HG02852 (cell line): ENCODE results near the gene SFXN5.

Source experiments
- ATAC-seq: cut with Tn5 transposase; IDR thresholded peaks from one replicate; pipeline ENCODE4 v1.9.1; 2021; ENCODE audit warnings: mild to moderate bottlenecking, moderate library complexity; ENCODE audit not compliant: unreplicated experiment

SFXN5 gene

DNA sequence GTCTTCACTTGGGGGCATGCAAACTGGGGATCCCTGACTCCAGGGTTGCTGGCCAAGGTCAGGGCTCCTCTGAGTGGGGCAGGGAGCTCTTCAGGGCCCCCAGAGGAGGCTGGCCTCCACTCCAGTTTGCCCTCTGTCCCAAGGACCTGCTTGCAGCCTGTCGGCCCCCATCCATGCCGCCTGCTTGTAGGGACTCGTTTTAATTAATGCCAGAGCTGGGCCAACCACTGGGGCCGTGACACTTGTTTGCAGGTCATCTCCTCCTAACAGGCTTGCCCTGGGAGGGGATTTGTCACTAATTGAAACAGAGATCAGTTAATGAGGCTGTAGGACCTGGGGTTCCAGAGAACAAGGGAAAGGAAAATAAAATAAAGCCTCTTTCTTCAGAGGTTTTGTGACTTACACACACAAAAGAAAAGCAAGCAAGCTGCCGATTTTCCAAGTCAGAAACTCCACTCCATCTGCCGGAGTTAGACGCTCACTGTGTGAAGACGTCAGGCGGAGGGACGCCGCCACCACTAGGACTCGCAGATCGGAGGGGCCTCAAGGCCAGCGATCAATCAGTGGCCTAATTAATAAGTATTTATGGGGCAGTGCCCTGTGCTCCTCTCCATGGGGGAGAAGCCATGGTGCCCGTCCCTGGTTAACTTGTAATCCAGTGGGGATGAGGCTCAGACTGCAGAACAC is 75.9 kb downstream of the SFXN5 start:
- ATAC-seq = no peak

DNA sequence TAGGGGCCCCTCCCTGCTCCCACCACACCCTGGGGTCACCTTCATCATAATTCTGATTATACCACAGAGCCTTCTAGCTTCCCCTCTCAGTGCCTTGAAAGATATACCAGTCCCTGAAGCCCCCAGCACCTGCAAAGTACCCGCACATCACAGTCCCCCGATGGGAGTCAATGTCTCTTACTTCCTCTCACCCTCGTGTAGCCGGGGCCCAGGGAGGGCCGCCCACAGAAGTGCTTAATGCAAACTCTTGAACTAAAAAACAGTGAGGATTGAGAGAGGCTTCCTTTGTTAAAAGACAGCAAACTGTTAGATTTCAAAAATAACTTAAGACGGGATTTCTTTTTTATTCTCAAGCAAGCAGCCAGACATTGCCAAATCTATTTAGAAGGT is 76.5 kb downstream of the SFXN5 start:
- ATAC-seq = no peak

DNA sequence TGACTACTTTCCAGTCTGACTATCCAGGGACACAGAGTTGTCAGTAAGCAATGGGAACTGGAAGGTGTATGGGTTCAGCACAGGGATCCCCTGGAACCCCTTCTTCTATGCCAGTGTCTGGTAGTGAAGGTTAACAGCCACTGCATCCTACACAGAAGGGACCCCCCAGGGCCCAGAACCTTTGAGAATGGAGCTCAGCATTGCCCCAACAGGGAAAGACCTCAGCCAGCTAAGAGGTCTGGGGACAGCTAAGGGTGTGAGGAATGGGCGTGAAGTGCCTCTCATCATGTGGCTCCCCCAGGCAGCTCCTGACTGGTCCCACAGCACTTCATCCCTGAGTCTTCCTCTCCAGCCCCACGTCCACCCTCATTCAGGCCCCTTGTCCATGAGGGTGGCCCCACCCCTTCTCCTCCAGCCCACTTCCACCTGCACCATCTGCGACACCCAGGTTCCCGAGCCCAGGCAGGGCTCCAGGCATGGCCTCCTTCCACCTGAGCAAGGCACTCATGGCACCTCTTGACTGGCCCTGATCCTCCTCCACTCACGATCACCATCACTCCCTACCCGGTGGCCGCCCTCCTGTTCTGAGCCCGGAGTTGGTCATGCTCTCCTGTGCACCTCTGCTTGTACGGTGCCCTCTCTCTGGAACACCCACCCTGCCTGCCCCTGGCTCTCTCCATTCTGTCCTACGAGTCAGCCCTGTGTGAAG is 77.1 kb downstream of the SFXN5 start:
- ATAC-seq = no peak

DNA sequence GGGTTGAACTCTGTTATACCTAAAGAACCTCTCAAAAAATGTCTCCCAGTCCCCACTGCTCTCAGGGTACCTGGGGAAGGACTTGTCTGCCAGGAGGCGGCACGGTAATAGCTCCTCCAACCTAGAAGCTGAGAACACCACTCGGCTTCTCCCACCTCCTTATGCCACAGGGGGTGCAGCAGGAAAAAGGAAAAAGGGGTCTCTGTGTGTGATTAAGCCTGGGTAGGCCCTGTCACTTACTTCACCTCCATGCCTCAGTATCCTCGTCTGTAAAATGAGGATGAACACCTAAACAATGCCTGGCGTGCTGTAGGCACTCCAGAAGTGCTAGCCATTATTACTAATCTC is 77.6 kb downstream of the SFXN5 start:
- ATAC-seq = no peak

DNA sequence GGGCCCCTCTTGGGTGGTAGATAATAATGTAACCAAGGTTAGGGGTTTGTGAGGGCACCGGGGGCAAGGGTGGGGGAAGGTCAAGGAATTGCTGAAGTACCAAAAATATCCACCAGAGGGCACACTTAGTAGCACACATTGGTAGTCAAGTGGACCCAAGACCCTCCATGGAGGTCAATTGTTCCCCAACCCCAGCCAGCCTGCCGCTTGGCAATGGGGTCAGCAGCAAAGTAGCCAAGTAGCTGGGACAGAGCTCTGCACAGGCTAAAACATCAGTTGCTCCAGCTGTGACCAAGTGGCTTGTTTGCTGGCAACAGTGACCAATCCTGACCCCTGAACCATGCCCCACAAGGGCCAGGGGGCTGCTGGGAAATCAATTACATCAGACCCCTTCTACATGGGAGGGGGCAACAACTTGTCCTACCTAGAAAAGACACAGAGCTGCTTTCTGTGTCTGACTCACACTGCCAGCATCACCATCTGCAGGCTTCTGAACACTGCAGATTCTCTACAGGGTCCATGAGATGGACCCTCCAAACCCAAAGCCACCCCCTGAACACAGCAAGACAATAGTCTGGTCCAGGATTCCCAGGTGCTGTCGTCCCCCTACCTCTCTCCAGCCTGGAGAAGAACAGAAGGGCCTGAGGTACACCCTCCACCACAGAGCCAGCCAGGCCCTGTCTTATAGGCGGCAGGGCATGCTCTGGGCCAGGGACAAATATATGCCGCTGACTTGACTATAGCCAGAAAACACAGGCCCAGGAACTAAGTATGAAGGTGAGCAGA is 78.2 kb downstream of the SFXN5 start:
- ATAC-seq = no peak

DNA sequence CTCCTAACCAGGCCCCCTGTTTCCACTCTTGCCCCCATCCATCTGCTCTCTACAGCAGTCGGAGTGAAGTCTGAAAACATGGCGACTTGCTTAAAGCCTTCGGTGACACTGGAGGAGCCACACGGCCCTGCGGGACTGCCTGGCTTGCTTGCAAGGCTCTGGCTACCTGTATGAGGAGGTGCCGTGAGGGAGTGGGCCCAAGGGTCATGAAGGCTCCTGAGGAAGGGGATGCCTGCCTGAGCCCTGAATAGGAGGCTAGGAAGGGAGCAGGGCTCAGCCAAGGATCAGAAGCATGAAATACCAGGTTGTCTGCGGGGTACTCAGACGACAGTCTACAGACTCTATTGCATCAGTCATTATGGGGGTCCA is 78.8 kb downstream of the SFXN5 start:
- ATAC-seq = no peak

DNA sequence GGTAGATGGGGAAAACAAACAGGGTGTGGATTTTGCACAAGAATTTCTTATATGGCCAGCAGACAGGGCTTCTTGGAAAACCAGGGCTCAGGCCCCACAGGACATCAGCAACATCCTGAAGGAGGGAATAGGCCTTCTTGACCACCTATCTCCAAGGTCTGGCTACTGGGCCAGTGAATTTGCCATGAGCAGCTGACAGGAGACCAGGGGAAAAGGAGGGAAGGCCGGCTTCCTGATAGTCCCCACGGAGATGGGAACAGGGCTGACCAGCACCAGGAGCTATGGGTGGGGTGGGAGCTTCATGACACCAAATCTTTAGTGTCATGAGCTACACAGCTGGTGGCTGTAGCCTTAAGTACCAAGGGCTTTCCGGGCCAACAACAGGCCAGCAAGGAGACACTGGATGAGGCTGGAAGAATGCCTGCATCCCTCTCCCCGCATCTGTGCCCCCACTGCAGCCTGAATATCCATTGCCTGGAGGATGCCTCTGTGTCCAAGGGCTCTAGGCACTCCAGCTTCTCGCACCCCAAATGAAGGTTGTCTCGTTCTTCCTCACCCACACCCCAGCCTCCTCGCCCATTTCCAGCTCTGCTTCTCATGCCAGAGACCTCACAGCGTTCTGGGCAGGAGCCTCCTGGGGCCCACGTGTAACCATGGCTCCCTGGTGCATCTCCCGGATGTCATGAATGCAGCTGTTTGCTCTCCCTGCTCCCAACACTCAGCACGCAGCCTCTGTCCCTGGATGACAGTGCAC is 79.4 kb downstream of the SFXN5 start:
- ATAC-seq = no peak

DNA sequence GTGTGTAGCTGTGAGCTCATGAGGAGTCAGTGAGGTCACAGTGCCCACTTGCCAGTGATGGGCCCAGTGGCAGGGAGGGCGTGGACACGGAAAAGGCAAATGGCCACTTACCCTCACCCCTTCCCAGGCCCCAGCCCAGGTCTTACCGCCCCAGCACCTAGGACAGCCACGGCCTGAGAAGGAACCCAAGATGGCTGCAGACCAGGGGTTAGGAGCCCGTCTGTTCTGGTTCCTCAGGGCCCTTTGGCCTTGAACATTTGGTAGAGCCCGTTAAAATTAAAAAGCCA is 80.1 kb downstream of the SFXN5 start:
- ATAC-seq = no peak

DNA sequence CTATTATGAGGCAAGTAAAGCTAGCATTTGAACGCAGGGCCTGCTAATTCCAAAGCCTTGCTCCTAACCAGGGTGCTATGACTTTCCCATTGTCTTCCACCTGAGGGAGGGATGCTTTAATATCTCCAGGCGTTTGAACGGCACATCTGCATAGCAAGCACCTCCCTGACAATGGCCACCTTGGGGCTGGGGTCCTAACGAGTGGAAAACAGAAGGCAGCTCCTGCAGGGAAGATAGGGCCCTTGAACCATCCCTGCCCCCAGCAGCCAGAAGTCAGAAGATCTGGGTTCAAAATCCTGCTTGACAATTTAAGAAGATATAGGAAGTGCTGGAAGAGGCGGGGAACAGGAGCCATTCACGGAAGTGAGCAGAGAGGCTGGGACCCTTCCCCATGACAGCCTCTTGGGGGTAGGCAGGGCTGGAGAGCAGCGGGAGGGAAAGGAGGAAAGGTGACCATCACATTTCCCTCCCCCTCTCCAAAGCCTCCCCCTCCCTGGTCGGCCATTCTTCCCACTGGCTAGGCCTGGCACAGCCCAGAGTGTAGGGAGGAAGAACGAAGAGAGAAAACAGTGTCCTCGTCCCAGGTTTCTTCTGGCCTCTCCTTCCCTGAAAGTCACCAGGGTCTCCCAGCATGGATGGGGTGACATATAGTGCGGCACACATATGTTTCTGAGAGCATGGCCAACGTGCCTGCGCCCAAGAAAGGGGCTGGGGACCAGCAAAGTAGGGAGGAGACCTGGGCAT is 80.6 kb downstream of the SFXN5 start:
- no peak for ATAC-seq

DNA sequence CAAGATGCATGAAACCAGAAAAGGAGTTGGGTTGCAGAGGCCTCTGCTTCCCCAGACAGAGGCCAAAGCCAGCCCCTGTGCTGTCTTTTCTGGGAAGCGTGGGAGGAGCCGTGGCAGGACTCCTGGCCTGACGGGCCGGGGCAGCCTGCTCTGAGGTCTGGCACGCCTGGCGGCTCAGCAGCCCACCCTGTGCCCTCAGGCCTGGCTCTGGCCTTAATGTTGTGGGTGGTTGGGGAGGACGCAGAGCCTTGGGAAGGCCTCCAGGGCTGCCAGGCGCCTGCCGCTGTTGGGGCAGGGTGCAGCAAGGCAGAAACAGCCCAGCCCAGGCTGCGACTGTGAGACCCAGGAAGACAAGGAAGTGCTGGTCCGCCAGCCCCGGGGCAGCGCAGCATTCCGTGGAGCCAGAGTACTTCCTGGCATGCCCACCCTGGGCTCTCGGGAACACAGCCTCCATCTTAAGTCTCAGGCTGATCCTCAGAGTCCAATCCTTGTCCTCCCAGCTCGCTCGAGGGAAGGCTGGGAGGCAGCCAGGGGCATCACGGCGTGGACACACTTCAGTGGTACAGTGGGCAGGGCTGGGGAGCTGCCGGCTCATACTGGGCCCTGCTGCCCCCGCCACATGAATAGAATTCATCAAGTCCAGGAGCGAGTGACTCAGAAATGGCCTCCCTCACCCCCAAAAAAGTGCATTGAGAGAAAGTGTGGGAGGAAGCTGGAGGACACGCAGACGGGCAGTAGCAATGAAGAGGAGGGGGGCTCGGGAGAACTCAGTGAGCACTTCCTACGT is 81.5 kb downstream of the SFXN5 start:
- no peak for ATAC-seq

DNA sequence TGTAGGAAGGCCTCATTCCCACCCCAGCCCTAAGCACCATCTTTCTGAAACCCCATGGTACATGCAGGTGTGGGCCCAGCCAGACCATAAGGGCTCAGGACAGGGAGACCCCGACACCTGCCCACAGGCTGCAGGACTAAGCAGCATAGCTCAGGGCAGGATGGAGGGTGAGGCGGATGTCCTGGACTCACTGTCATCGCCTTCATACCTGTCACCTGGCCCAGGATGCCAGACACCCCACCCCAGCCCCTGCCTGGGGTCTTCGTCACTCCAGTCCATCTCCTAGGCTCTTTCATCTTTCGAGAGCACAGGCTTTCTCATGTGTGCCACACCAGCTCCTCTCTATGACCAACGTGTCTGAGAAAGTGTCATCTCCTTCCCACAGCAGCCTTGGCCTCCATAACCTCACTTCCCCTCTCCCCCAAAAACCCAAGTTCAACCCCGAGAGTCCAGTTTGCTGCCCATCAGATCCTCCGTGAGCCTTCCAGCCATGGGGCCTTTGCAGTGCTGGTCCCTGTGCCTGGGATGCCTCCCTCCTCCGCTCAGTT is 82.7 kb downstream of the SFXN5 start:
- no peak for ATAC-seq

DNA sequence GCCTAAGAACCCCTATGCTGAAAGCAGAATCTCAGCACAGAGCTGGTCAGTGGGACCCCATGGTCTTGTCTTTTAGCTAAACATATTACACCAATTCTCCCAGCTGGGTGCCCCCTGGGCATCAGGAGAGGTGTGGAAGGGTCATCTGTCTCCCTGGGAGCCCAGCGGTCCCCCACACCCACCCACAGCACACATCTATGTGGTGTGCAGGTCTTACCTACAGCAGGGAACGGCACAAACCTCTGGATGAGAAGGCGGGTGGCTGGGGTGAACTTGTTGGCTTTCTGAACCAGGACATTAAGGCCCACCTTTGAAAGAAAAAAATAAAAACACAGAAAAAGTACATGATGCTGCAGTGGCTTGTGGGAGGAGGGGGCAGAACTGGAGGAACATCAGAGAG is 83.5 kb downstream of the SFXN5 start:
- no peak for ATAC-seq

DNA sequence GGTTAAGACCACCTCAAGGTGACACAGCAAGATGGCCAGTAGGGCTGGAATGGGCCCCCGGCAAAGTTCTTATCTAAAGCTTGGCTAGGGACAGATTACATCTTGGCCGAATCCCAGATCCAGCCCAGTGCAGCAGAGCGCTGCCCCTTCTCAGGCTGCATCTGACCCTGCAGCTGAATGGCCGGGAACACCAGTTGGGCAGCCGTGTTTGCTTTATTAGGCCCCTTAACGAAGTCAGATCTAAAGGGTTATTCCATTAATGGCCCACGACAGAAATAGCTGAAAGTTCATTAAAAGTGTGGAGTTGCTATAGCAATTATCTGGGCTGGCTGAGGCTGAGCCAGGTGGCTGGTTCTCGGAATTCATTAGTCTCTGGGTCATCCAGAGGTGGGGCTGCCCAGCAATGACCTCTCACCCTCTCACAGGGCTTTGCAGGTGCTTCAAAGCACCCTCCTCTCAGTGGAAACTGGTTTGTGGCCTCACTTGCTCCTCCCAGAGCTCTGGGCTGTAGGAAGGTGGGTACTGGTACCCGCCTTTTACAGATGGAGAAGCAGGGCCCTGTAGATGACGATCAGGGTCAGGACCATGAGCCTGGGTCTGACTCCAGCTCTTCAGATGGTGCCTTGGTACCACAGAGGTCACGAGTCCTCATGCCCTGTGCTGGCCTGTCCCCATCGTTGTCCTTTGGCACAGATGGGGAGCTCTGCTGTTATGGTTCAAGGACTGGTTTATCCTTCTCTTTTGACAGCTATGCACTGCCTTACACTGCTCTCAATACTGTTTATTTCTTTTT is 85.4 kb downstream of the SFXN5 start:
- ATAC-seq = no peak

DNA sequence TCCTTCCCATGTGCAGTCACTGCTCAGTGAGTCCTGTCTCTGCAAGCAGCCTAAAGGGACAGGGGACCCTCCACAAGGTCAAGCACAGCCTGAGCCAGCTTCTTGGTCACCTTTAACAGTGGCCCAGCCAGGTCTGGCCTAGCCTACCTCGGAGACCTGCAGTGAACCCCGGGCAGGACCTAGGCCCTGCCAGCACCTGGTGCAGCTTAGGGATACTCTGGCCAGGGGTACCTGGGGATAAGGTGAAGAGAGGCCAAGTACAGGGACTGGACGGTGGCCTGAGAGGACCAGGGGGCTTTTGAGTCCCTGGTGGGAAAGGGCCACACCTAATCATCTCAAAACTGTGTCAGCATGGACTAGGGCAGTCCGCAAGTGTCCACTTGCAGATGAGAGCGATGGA is 86.4 kb downstream of the SFXN5 start:
- ATAC-seq = no peak

DNA sequence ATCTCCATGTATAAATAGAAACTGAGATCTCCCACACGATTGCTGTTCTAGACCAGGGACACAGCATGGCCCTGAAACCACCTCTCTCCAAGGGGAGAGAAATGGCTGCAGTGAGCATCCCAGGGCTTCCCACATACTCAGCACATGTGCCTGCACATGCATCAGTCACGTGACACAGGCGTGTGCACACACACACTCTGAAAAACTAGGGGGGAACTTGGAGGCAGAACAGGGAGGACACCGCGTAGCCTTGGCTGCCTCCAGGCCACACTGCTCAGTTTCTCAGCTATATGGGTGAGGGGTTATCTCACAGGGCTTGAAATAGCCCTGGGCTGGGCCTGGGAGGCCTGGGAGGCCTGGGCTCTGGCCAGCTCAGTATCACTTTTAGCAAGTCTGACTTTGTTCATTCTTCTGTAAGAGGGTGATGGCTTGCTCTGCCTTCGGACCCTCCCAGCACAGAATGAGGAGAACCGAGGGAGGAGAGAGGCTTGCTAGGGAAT is 87.3 kb downstream of the SFXN5 start:
- no peak for ATAC-seq

DNA sequence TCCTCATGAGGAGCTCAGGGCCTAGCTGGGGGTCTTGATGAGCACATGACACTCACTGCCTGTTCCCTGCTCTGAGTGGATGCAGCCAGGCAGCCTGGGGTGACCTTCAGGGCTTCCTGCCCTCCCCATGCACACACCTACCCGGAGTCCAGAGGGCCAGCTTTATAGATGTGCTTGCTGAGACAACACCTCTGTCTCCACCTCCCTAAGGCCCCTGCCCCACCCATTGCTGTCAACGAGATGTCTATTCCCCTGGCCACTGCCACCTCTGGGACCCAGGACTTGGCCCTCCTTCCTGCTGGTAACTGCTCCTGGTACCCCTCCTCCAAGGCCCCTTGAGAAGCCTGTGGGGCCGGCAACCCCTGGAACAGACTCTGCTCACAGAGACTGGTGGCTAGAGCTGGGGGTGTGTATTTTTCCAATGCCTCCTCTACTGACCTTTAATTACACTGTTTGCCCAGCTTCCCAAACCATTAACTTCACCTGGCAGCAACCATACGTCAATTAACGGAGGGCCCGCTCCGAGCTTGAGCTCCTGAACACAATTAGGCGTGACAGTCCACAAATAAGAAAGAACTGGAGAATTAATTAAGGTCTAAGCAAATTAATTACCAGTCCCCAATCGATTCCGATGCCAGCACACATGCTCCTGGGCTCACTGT is 87.9 kb downstream of the SFXN5 start:
- no peak for ATAC-seq

DNA sequence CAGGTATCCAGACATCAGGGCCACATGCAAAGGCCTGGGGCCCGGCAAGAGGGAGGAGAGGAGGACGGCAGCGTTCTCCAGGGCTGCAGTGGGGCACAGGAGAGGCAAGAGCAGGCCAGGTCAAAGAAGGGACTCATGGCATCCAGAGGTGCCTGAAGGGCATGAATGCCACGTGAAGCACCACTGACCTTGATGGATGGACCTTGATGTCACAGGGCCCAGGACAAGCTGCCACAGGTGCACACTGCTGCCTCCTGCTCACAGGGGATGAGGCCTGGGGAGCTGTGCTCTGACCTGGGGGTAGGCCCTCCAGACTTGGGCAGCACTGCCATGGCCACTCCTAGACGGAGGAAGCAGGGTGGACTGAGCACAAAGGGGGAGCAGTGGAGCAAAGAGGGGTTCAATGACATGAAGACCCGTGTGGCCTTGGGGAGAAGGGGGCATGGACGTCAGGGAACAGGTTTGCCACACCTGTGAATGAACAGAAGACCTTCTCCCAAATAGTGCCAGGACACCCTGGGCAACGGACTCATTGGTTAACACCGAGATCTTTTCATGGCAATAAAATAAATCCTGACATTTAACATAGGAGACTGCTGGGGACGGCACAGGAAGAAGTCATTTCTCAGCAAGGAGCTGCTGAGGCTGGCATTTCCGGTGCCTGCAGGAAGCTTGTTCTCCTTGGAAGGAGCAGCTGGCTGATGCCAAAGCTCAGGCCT is 88.6 kb downstream of the SFXN5 start:
- no peak for ATAC-seq

DNA sequence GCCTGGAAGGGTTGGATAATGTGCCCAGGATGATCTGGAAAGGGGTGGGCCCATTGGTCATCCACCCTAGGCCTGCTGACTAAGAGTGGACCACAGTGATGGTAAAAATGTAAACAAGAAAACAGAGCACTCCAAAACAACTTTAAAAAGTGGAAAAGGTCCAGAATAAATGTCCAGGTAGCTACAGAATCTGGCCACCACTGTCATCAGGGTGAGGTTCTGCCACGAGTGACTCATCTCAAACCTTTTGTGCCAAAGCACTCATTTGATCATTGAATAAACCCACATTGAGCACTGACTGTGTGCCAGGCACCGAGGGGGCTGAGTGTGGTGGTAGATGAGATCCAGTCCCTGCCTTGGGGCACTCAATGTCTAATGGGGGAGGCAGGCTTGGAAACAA is 89.3 kb downstream of the SFXN5 start:
- no peak for ATAC-seq
